IMR-90 (cell line): ENCODE measurements around the gene DHRS3.

Experiments used
- BHLHE40 ChIP-seq: fragments of 150-350 bp; IDR thresholded peaks from 2 replicates; pipeline ENCODE4 v1.6.1; 2016; ENCODE audit warnings: mild to moderate bottlenecking, low read depth, low read length
- CEBPB ChIP-seq: IDR thresholded peaks from 2 replicates; pipeline ENCODE4 v1.6.1; 2012; ENCODE audit warnings: low read depth, low read length, improper control_type of control experiment
- MAFK ChIP-seq: IDR thresholded peaks from 2 replicates; pipeline ENCODE4 v1.6.1; 2012; ENCODE audit warnings: low read depth, low read length, improper control_type of control experiment
- MXI1 ChIP-seq: IDR thresholded peaks from 2 replicates; pipeline ENCODE4 v1.6.1; 2012; ENCODE audit warnings: low read depth, mild to moderate bottlenecking, low read length, moderate library complexity, borderline replicate concordance
- POLR2A ChIP-seq: IDR thresholded peaks from 2 replicates; pipeline ENCODE4 v1.6.1; 2012; ENCODE audit warnings: mild to moderate bottlenecking, low read depth, low read length
- RAD21 ChIP-seq: IDR thresholded peaks from 2 replicates; pipeline ENCODE4 v1.6.1; 2012; ENCODE audit warnings: low read length, improper control_type of control experiment
- SMC3 ChIP-seq: fragments of 150-350 bp; IDR thresholded peaks from 2 replicates; pipeline ENCODE4 v1.6.1; 2016; ENCODE audit warnings: low read depth, mild to moderate bottlenecking, antibody characterized with exemption, low read length, moderate library complexity
- TF ChIP-seq, protein P1 (sequence below): conservative IDR thresholded peaks from 2 replicates; pipeline ENCODE4 v1.5.1; 2012; ENCODE audit warnings: mild to moderate bottlenecking, low read depth, low read length, improper control_type of control experiment
- TF ChIP-seq, protein P2 (sequence below): fragments of 150-350 bp; IDR thresholded peaks from 2 replicates; pipeline ENCODE4 v1.6.1; 2017; ENCODE audit warnings: mild to moderate bottlenecking, antibody characterized with exemption, low read length, low read depth
- TF ChIP-seq, protein P3 (sequence below): fragments of 150-350 bp; IDR thresholded peaks from 2 replicates; pipeline ENCODE4 v1.6.1; 2016; ENCODE audit warnings: low read depth, mild to moderate bottlenecking, low read length, moderate library complexity, borderline replicate concordance

DNA sequence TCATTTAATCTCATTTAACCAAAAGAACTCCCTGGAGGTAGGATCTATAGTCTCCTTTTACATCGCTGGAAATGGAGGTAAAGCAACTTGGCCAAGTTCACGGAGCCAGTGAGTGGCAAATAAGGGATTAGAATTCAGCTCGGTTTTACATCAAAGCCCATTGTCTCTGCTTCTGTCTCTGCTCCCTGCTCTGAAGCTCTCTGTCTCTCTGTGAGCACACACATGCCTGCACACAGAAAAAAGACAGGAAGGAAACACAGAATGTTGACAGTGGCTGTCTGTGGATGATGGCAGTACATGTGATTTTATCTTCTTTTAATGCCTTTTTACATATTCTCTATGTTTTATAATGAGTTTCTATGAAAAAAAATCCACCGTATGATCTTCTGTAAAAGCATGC, 8.9 kb upstream of the DHRS3 start:
- no peak for TF ChIP-seq BHLHE40
- TF ChIP-seq, protein P1, sequence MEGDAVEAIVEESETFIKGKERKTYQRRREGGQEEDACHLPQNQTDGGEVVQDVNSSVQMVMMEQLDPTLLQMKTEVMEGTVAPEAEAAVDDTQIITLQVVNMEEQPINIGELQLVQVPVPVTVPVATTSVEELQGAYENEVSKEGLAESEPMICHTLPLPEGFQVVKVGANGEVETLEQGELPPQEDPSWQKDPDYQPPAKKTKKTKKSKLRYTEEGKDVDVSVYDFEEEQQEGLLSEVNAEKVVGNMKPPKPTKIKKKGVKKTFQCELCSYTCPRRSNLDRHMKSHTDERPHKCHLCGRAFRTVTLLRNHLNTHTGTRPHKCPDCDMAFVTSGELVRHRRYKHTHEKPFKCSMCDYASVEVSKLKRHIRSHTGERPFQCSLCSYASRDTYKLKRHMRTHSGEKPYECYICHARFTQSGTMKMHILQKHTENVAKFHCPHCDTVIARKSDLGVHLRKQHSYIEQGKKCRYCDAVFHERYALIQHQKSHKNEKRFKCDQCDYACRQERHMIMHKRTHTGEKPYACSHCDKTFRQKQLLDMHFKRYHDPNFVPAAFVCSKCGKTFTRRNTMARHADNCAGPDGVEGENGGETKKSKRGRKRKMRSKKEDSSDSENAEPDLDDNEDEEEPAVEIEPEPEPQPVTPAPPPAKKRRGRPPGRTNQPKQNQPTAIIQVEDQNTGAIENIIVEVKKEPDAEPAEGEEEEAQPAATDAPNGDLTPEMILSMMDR: no peak
- TF ChIP-seq CEBPB: no peak
- TF ChIP-seq POLR2A: no peak
- no peak for TF ChIP-seq SMC3
- TF ChIP-seq, protein P2, sequence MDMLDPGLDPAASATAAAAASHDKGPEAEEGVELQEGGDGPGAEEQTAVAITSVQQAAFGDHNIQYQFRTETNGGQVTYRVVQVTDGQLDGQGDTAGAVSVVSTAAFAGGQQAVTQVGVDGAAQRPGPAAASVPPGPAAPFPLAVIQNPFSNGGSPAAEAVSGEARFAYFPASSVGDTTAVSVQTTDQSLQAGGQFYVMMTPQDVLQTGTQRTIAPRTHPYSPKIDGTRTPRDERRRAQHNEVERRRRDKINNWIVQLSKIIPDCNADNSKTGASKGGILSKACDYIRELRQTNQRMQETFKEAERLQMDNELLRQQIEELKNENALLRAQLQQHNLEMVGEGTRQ: no peak
- no peak for TF ChIP-seq MAFK
- no peak for TF ChIP-seq RAD21
- TF ChIP-seq MXI1: no peak
- TF ChIP-seq, protein P3, sequence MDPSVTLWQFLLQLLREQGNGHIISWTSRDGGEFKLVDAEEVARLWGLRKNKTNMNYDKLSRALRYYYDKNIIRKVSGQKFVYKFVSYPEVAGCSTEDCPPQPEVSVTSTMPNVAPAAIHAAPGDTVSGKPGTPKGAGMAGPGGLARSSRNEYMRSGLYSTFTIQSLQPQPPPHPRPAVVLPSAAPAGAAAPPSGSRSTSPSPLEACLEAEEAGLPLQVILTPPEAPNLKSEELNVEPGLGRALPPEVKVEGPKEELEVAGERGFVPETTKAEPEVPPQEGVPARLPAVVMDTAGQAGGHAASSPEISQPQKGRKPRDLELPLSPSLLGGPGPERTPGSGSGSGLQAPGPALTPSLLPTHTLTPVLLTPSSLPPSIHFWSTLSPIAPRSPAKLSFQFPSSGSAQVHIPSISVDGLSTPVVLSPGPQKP: no peak
